Measurements from ENCODE around the gene P3H2.
A peak's percentile ranks its signal among the peaks of the same experiment; 100 is the strongest.
"Not testable (repeated sequence)": the region's sequence is repeated elsewhere in the genome, so short reads cannot be mapped to it uniquely, and the experiment has no call there.

The P3H2 gene

DNA sequence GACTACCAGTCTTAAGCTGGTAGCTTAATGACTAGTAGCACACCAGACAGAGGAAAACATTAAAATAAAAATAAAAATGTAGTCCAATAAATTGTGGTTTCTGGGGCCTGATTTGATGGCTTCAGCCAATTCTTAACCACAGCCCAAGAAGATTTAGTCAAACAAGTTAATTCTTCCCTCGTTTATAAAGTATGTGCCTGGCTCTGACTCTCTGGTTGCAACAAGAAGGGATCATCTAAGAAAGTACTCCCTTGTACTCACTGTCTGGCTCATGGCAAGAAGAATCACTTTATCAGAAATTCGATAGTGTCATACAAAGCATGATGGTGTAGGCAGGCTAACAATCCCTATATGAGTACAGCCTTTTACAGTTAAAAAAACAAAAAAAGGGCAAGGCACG lies 141.9 kb downstream of the P3H2 start:
- no peak for DNase-seq

DNA sequence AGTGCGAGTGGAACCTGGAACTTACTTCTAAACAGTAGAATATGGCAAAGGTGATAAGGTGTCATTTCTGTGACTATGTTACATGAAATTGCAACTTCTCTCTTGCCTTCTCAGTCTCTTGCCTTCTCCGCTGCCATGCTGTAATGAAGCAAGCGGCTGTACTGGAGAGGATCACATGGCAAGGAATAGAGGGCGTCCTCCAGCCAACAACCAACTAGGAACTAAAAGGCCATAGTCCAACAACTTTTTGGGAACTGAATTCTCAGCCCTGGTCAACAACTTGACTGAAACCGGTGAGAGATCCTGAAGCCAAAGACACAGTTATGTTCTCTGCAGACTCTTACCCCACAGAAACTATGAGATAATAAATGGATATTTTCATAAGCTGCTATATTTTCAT lies 143.5 kb downstream of the P3H2 start:
- DNase-seq = no peak

DNA sequence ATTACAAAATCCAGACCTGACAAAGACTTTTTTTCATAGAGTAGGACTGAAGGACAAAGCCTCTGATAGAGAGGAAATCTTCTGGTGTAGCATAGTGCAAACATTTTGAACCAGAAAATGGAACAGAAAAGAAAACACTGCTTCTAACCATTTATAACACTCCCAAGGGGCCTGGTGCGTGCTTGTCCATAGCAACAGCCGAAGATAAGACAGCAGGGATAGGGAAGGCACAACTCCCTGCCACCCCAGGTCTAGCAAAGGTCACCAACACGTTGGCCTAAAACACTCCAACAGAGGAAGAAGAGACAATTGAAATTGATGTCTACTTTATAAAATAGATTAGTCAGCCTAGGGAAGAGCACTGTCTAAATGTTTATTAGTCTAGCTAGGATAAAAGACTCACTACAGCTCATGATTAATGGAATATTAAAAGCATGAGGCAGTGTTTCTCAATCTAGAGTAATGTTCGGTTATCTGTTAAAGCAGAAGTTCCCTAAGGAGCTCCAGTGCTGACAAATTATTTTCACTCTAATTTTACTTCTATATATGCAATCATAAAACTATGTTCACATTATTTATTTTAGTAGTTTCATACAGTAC lies 145.2 kb downstream of the P3H2 start:
- no peak for DNase-seq

DNA sequence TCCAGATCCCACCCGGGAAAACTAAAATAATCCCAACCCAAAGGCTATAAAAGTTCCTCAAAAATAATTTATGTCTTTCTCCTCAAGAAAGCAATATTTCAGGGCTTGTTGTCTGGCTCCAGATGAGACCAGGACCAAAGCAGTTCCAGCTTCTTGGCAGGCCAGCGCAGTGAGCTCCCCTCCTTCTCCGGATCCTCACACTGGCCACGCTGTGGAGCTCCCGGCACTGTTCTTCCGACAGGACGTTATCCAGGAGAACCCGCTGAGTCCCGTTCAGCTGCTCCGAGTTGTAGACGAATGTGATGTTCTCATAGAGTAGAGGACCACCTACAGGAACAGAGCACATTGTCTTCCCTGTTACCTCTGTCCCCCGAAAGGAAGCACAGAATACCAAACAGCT lies 146.3 kb downstream of the P3H2 start:
- DNase-seq = no peak

DNA sequence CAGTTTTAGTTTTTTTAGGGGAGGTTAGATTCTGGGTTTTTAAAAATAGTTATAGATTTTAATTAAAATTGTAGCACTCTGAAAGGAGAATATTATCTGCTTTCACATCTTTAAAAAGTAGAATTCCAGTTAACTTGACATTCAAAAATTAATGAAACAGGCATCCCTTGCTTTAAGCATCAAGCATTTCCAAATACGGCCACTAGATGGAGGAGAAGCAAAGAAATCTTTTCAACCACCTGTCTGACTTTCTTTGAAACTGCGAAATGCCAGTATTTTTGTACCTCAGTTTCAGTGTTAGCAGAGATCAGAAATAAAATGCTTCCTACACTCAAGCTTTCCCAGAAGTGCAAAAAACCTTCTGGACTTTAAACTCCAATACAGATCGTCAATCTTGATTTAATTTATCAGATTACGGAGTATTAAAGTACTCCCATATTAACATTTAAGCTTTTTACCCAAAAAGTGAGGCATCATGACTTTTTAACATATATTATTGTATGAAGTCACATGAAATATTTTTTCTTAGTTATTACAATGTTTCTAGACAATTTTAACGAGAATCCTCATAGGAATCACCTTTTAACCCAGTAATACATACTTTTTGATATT lies 153.3 kb downstream of the P3H2 start:
- DNase-seq = no peak

DNA sequence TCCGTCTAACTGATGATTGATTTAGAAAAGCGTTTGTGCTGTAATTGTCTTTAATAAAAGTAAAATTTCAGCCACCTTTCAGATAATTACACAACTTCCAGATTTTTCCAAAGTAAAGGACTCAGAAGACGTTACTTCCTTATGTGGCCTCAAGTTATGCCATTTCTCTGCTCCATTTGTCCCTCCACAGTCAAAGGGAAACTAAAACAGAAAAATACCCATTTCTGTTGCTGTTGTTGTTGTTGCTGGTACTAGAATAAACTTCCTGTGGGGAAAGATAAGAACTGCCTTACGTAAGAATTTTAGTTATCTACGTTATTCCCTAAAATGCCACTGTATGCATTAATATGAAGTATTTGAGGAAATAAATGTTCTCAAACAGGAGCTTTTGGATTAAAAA lies 153.9 kb downstream of the P3H2 start:
- no peak for DNase-seq

DNA sequence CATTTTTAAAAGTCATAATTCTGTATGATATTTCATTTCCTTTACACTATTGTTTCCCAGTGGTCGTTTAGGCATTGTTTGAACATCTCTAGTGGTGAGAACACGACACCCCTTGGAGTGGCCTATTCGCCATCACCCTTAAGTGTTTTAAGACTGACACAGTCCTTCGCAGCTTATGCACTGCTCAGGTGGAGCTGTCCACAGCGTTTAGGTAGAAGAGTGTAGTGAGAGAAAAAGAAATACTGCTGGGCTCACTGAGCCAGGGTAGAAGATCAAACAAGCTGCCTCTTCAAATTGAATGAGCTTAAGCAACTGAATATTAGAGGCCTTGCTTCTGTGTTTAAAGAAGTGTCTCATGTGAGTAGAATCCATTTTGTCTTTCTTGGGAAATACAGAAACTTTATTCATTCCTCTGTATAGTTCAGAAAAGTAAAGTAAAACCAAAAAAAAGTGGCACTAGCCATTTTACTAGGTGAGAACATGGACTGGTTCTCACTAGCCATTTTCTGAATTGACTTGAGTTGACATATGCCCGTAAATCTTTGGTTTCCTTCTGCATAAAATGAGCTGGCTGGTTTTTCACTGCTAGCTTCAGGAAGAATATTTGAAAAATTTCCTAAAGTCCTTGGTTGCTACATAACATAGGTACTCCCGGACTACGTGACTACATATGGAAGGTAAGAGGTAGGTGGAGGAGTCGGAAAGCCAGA lies 155.9 kb downstream of the P3H2 start:
- no peak for DNase-seq

DNA sequence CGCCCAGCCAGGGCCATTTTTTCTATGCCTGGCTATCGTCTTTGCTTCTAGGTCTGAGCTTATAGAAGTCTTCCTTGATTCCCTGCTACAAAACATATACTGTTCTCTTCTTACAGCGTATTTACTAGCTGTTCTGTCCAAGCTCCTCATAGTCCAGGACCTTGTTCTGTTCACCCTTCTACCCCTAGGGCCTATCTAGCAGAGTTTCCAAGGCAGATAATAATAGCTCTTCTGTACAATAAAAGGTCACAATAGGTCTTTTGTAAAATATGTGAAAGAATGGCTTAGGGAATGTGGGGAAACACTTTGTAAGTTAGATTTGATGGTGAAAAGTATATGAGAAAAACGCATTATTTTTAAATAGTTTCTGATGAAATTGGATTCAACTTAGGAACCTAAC lies 158.2 kb downstream of the P3H2 start:
- no peak for DNase-seq

DNA sequence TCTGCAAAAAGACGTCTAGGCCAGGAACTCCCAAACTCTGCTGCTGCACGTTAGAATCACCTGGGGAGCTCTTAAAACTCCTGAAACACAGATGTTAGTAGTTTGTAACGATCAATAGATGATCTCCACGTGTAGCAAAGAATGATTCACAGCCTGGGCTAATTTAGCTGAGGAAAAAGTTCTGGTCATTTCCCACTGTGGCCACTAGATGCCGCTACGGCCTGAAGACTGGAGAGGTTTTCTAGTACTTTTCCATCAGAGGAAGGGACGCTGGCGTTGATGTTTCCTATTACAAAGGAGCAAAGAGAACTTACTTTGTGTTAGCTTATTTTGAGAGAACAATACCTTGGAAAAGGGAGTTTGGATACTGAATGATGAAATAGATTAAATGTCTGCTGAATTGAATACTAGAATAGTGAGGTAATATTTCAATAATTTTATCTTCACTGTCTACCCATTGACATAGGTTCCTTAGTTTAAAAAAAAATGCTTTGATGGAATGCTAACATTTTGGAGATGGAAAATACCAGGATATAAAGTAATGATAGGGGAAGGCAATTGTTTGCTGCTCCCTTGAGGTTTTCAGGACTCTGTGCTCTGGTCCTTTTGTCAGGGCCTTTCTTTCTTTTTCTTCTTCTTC lies 159.1 kb downstream of the P3H2 start:
- DNase-seq = peak; percentile 79 to 85

DNA sequence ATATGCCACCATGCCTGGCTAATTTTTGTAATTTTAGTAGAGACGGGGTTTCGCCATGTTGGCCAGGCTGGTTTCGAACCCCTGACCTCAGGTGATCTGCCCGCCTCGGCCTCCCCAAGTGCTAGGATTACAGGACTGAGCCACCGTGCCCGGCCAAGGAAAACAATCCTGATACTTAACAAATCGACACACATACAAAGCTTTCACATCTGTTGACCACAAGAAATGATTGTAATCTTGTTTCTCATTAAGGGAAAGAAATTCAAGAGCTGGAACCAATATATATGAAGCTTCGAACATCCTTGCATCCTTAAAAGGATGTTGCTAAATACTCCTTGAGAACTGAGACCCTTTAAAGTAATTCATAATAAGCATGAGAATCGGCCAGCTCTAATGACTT lies 159.6 kb downstream of the P3H2 start:
- not testable (repeated sequence) for DNase-seq

DNA sequence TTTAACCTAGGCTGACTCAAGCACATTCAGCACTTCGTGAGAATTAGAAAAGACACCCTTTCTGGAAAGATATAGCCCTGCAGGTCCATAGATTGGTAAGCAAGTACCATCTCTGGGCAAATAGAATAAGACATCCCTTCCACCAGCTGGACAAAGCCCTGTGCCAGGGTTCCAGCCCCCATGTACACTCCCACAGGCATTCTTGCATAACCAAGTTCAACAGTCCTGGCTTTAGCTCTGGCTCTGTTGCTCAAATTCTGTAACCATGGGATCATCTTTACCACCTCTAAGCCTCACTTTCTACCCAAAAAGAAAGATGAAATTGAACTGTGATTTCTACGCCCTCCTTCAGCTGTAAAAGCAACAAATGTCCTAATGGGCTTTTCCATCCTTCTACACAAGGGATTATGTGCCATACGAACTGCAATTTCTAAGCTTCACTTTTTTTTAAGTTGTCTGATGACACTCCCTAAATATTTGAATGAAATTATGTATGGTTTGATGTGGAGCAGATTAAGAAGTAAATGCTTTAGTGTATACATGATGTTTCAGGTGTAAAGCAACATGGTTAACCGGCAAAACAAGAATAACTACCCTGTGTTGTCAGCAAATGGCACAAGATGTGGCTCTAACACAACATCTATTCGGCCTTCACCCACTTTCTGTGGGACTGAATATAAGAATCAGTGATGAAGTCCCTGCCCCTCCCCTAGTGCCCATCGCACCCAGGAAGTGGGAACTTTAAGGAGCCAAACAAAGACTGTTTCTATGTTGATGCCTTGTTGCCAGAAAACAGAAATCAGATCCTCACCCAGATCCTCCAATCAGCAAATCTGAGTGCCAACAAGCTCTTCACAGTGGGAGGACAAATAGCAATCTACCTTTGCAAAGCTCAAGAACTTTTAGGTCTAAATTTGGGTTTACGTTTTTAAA lies 165.7 kb downstream of the P3H2 start:
- no peak for DNase-seq

DNA sequence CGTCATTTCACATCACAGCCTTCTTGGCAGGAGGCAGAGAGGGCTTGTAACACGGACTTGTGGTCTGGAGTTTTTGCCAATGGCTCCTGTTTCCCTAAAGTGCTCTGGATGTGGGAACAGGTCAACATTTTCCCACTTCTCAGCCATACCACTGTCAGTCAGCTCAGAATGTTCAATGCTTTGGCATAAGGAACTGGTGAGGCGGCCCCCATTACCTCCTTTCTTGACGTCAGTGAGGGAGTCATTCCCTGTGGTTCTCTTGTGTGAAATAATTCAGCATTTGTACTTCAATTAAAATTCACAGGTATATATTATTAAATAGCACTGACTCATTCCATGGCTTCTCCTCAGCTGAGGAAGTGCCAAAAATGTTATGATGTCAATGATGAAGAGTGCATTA lies 167.1 kb downstream of the P3H2 start:
- DNase-seq = no peak

DNA sequence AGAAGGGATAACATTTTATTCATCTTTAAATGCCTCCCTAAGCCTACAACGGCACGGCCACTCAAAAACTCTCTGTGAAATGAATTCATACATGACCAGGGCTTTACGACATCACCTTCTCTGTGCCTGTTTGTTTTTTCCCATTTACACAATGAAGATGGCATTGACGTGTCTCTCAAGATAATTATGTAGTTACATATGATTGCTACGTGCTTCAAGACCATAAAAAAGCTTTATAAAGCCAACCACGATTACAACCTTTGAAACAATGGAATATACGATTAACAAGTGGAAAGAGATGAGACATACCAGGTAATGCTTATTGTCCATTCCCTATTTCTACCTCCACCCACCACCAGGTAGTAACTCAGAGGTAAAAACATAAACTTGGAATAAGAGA lies 168.4 kb downstream of the P3H2 start:
- DNase-seq = no peak

DNA sequence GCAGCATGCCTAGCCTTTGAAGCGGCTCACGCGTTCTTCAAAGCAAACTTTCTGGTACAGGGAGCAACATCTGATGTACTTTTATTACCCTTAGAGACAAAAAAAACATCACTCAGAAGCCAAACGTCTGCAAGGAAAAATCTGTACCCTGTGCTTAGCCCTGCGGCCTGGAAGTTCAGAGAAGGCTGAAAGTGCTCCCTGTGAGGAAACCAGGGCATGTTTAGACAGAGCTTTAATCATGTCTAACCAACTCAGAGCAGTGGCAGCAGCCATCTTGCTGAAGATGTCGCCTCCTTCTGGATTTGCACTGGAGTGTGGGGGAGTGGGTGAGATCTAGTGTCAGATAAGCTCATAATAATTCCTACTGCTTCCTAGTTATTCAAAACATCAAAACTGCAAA lies 170.4 kb downstream of the P3H2 start:
- no peak for DNase-seq

DNA sequence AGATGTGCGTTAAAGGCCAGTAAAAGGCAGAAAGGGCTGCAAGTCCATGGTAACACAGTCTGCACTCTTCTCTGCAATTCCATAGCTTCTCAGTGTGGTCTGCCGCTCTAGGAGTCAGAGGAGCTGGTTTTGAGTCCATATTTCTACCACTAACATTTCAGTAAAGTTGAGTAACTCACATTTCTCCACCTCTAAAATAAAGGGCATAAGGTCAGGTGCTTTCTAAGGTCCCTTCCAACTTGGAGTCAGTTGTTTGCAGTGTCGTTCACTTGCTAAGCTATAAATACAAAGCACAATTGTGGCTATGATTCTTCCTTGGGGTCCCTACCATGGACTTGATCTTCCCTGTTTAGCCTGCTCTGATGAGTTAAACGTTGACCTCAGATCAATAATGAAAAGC lies 171.1 kb downstream of the P3H2 start:
- DNase-seq = no peak

DNA sequence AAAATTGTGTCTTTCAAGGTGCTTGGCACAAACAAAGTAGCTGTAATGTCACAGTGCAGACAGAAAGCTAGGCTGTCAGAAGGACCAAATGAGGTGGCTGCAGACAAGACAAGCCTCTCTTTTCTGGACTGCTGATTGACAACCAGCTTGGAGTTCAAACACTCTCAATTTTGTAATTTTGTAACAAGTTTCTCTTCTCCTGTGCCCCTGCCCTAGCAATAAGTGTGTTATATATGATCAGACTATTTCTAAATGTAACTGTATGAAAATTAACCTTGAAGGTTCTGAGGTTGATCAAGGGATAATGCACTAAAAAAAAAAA lies 172.0 kb downstream of the P3H2 start:
- DNase-seq = no peak

DNA sequence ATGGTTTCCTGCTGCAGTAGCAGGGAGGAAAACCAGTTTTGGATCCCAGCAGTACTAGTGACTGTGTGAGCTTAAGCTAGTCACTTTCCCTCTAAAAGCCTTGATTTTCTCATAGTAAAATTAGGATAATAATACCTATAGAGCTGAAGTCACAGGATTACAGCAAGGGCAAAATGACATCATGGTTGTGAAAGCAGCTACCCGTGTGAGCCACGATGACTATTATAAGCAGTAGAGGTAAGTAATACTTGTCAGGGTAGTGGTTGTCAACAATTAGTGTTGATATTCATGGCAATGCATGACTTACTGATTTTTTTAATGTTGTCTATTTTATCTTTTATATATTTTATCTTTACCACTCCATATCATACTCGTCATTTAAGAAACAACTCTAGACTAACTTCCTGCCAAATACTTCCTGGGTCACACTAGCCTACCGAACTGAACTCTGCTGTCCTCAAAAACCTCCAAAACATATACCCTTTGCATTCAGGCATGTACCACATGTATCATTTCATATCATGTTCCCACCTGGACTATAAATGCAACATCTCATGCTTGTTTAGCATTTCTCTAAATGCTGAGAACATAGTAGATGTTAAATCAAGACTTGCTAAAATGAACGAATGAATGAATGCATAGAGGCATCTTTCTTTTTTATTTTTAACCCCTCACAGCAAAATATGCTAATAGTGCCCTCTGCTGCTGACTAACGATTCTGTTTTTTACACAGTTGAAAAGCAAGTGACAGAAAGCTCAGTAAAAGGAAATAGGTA lies 172.6 kb downstream of the P3H2 start:
- DNase-seq = no peak

DNA sequence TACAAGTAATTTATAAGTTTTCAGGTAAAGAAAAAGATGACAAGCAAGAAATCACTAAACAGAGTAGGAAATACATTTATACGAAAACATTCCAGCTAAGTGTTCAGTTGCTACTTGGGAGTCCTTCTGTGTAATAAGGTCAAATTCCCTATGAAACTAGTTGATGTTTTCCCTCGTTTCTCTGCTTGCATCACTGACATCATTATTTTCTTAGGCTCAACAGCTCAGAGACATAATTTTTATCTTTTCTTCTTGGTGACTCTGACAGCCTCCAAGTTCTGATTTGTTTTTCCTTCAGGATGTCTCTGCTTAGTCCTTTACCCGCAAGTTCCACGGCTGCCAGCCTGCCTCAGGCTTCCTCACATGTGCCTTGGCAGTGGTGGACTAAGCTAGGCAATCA lies 173.6 kb downstream of the P3H2 start:
- no peak for DNase-seq

DNA sequence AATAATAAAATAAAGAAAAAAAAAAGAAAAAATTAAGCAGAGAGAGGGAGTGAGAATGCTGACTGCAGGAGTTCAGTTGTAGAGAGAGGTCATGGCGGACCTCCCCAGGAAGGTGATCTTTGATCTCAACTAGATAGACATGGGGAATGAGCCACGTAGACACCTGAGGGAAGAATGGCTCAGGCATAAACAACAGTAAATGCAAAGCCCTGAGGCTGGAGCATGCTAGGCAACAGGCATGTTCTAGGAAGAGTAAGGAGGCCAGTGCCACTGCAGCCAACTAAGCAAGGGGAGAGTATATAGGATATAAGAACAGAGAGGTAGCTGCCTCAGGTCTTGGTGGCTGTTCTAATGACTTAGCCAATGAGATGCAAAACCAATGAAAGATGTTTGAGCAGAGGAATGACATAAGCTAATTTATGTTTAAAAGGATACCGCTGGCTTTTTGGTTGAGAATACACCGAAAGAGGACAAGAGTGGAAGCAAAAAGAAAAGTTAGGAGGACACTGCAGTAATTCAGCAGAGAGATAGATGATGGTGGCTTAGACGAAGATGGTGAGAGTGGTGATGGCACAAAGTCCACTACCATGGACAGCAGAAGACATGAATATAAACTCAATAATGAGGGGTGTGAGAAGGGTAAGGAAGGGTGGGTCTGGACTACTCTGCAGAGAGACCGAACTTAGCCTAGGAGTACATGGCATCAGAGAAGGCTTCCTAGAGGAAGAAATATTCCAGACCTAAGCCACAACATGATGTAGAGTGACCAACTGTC lies 174.6 kb downstream of the P3H2 start:
- no peak for DNase-seq

DNA sequence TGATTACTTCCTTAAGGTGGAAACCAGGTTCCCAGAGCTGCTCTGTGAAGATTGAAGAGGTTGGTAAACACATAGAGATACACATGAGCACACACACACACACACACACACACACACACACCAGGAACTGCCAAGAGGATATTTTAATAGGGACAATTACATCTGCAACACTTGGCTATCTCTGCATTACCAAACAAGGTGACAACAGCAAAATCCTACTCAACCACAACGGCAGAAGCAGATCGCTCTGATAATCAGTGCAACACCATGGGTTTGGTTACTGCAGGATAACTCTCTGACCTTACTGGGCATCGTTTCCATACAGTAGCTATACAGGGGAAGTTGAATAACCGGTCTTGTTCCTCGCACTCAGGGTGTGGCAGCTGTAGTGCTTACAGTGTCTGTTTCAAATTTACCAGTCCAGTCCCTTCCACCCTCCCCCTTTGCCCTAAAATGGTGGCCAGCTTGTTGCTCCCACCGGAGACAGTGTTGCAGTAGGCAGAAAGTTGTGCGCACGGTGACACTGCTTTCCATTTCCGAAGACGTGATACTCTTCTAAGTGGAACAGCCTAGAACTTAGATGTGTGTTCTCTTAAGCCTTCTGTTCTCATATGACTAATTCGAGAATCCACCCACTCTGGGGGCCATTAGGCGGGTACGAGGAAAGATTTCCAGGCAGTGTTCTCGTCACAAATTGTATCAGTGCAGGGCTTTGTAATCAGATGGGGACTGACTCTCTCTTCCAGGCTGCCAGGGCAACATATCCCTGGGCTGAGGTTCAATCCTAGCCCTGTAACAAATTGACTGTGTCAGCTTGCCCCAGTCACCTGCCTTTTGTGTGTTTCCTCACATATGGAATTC lies 176.2 kb downstream of the P3H2 start:
- no peak for DNase-seq

DNA sequence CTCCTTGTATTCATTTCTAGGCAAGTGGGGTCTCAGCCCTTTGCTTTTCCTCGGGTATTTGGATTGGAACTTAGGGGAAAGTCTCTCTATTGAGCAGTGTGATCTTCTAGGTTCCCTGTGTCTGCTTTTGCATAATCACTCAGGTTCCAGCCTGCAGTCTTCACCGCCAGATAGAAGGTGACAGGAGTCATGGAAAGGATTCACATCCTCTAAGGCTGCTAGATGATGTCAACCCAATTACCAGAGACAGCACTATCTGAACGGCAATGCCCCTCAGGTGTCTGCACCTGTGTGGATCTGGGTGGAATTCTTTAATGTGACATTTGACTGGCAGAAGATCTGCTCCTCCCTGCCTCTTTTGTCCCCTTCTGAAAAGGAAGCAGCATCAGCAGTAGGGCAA lies 177.7 kb downstream of the P3H2 start:
- no peak for DNase-seq

Measured in activated CD4-positive, alpha-beta T cell treated with anti-CD3 and anti-CD28 coated beads, Interleukin-2, amount 50 U/mL, for 48 hours (primary cell).